Neural progenitor cell (in vitro differentiated cells): ENCODE results near the gene TCF23. TPM values are rescaled to one million over a fixed set of nuclear protein-coding genes. Genes with fewer than 3 reads are reported as not detected.

Experiments used
- DNase-seq: peaks from one replicate; pipeline ENCODE4 v3.0.0-alpha.2; 2016; ENCODE audit warnings: low spot score
- H2AFZ ChIP-seq: fragments of 200-600 bp; sonication (generic); replicated peaks from 2 replicates; pipeline ENCODE4 v1.6.1; 2016; ENCODE audit warnings: antibody characterized with exemption
- H3F3A ChIP-seq: fragments of 200-600 bp; sonication (generic); 2 replicates; pipeline ENCODE4 v1.6.1; 2016; ENCODE audit warnings: antibody characterized with exemption, low read depth
- H3K27ac ChIP-seq: fragments of 200-600 bp; sonication (generic); 2 replicates; pipeline ENCODE4 v1.5.1; 2016; ENCODE audit warnings: mild to moderate bottlenecking
- H3K27me3 ChIP-seq: fragments of 200-600 bp; sonication (generic); 2 replicates; pipeline ENCODE4 v1.6.1; 2016; ENCODE audit warnings: mild to moderate bottlenecking, moderate library complexity
- H3K36me3 ChIP-seq: fragments of 200-600 bp; sonication (generic); 2 replicates; pipeline ENCODE4 v1.5.1; 2016
- H3K4me1 ChIP-seq: fragments of 200-600 bp; sonication (generic); 2 replicates; pipeline ENCODE4 v1.6.1; 2016; ENCODE audit warnings: mixed run types
- H3K4me2 ChIP-seq: fragments of 200-600 bp; sonication (generic); 2 replicates; pipeline ENCODE4 v1.6.1; 2016
- H3K4me3 ChIP-seq: fragments of 200-600 bp; sonication (generic); 2 replicates; pipeline ENCODE4 v1.5.1; 2016
- H3K79me2 ChIP-seq: fragments of 200-600 bp; sonication (generic); 2 replicates; pipeline ENCODE4 v1.6.1; 2016; ENCODE audit warnings: low read depth
- H3K9ac ChIP-seq: fragments of 200-600 bp; sonication (generic); 2 replicates; pipeline ENCODE4 v1.6.1; 2016
- H3K9me3 ChIP-seq: fragments of 200-600 bp; sonication (generic); 2 replicates; pipeline ENCODE4 v1.5.1; 2016; ENCODE audit warnings: low read depth
- H4K20me1 ChIP-seq: fragments of 200-600 bp; sonication (generic); 2 replicates; pipeline ENCODE4 v1.6.1; 2016; ENCODE audit warnings: low read depth
- H3K27ac Mint-ChIP-seq: 3 replicates; pipeline ENCODE4 v1.8.0; 2021; ENCODE audit warnings: mixed read lengths
- H3K27me3 Mint-ChIP-seq: 2 replicates; pipeline ENCODE4 v1.8.0; 2022; ENCODE audit warnings: low read depth, mild to moderate bottlenecking, inconsistent platforms, moderate library complexity, mixed read lengths; ENCODE audit not compliant: insufficient read depth
- H3K36me3 Mint-ChIP-seq: 3 replicates; pipeline ENCODE4 v1.8.0; 2021; ENCODE audit warnings: mixed read lengths
- H3K4me1 Mint-ChIP-seq: 3 replicates; pipeline ENCODE4 v1.8.0; 2021; ENCODE audit warnings: mixed read lengths
- H3K4me3 Mint-ChIP-seq: 3 replicates; pipeline ENCODE4 v1.8.0; 2021; ENCODE audit warnings: mild to moderate bottlenecking, moderate library complexity, mixed read lengths
- H3K9me3 Mint-ChIP-seq: 3 replicates; pipeline ENCODE4 v1.8.0; 2020; ENCODE audit warnings: mixed read lengths
- CTCF ChIP-seq: fragments of 200-600 bp; sonication (generic); IDR thresholded peaks from 2 replicates; pipeline ENCODE4 v1.5.1; 2017; ENCODE audit warnings: antibody characterized with exemption, mild to moderate bottlenecking
- EZH2 ChIP-seq: fragments of 200-600 bp; sonication (generic); IDR thresholded peaks from 2 replicates; pipeline ENCODE4 v1.6.1; 2017; ENCODE audit warnings: antibody characterized with exemption, mild to moderate bottlenecking, moderate library complexity
- EZH2phosphoT487 ChIP-seq: fragments of 200-600 bp; sonication (generic); IDR thresholded peaks from 2 replicates; pipeline ENCODE4 v1.6.1; 2017; ENCODE audit warnings: antibody characterized with exemption
- total RNA-seq: library from RNA; depleted of rRNA; stranded (reverse); fragments of >200 nt; gene quantifications from 2 replicates; pipeline ENCODE4 v1.2.3, GENCODE V29; 2015; ENCODE audit warnings: low replicate concordance

The TCF23 gene
- total RNA-seq, 1 donor from 2014 or later = not detected

DNA sequence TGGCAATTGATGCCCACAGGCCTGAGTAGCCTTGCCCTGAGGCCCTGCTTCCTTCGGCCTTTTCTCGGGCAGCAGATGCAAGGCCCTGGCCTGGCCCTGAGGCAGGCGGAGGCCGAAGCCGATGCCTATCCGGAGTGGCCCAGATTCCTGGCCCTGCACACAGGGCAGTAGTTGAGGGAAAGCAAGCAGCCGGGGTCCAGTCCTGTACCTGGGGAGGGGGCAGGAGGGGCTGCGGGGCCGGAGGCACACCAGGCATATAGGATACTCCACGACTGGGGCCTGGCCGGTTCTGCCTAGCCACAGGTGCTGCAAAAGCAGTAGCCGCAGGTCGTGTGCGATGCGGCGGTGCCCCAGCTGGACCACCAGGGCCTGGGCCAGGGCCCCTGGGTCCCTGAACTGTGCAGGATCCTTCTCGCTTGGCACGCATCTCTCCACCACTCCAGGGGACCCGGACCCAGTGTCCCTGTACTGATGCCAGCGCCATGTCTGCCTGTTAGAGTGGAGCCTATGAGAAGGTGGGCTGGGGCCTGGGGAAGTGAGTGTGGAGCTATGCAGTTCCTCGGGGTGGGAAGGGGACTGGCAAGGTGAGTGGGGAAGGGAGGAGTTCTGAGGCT lies 11.4 kb upstream of the TCF23 start:
- Mint-ChIP-seq H3K27me3 (peaks cover 5% of the 10 kb centered on the region), H3K4me3 (no peak overlapping the region), H3K9me3 (no peaks in the 10 kb centered on the region), H3K27ac (no peak overlapping the region), H3K36me3 (peaks cover 3% of the 10 kb centered on the region), H3K4me1 (peaks cover 13% of the 10 kb centered on the region)
- peaks cover under 1% of the 10 kb centered on the region for H3K27me3 ChIP-seq
- H3F3A ChIP-seq = peaks cover 8% of the 10 kb centered on the region
- DNase-seq = no peak
- no peak for TF ChIP-seq CTCF
- TF ChIP-seq EZH2 = no peak
- TF ChIP-seq EZH2phosphoT487 = no peak
- H3K36me3 ChIP-seq = no peaks in the 10 kb centered on the region
- H3K79me2 ChIP-seq = peaks cover 17% of the 10 kb centered on the region
- peaks cover 6% of the 10 kb centered on the region for H3K4me1 ChIP-seq
- no peak overlapping the region for H3K4me2 ChIP-seq
- no peaks in the 10 kb centered on the region for H3K9me3 ChIP-seq
- H3K9ac ChIP-seq = no peak overlapping the region
- peaks cover 13% of the 10 kb centered on the region for H4K20me1 ChIP-seq
- no peak overlapping the region for H3K4me3 ChIP-seq
- no peak overlapping the region for H2AFZ ChIP-seq
- no peak overlapping the region for H3K27ac ChIP-seq

DNA sequence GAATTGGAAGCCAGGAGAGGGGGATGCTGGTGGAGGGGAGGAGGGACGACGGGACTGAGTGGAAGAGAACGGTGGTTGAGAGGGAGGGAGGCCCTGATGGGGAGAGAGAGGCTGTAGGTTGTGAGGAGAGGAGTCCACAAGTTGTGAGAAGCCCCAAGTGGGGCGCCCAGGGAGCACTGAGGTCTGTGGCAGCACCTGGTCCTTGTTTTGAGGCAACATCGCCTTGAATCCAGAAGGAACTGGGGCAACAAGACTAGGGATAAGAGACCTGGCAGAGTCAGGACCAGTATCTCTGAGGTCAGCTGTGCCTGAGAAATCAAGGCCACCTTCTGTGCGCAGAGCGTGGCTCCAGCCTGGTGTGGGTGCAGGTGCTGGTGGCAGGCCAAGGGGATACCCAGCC lies 10.7 kb upstream of the TCF23 start:
- Histone ChIP-seq H3K4me2 (no peak overlapping the region), H3K9ac (no peak overlapping the region), H3K4me1 (peaks cover 6% of the 10 kb centered on the region), H4K20me1 (peaks cover 6% of the 10 kb centered on the region), H3F3A (peaks cover 8% of the 10 kb centered on the region), H3K27ac (no peak overlapping the region), H3K9me3 (no peaks in the 10 kb centered on the region), H3K79me2 (peaks cover 11% of the 10 kb centered on the region), H3K27me3 (peaks cover 7% of the 10 kb centered on the region), H3K36me3 (no peaks in the 10 kb centered on the region), H3K4me3 (no peak overlapping the region), H2AFZ (no peak overlapping the region)
- peaks cover 7% of the 10 kb centered on the region for H3K4me1 Mint-ChIP-seq
- TF ChIP-seq CTCF (no peak), EZH2 (no peak), EZH2phosphoT487 (no peak)
- peak overlapping the region; percentile 65 for H3K27ac Mint-ChIP-seq
- H3K9me3 Mint-ChIP-seq = peaks cover 3% of the 10 kb centered on the region
- no peak for DNase-seq
- H3K36me3 Mint-ChIP-seq = no peaks in the 10 kb centered on the region
- no peak overlapping the region for H3K4me3 Mint-ChIP-seq
- peaks cover 5% of the 10 kb centered on the region for H3K27me3 Mint-ChIP-seq

DNA sequence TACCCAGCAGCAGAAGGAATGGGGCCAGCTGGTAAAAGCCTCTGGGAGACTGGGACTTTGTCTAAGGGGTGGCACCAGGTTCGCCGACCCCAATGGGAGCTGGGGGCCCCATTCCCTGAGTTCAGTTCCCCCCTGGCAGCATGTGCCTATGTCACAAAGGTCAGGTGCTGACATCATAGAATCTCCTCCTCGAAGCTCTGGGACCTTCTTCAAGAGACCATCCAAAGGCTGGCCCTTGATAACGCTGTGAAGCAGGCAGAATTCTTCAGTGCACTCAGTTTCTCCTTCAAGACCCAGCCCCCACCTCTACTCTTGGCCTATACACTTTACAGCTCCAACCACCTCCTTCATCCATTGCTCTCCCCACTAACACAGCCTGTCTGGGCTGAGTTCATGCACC lies 9.5 kb upstream of the TCF23 start, which contains the start of gene PRR30:
Gene PRR30, minus strand, starts transcription at position 101 of the 400 bp plus-strand sequence. CDS start 1,081 bp downstream, outside the sequence.
- H3K4me3 Mint-ChIP-seq = no peak within 1 kb of the TSS

More for the DNA sequence above, 9.5 kb upstream of the TCF23 start, which contains the start of gene PRR30:
- H3K27me3 Mint-ChIP-seq = peaks cover 5% of the 10 kb centered on the region
- no peak for DNase-seq
- no peak for TF ChIP-seq EZH2phosphoT487
- no peak for TF ChIP-seq EZH2
- no peak for TF ChIP-seq CTCF
- H3K27ac Mint-ChIP-seq = no peak within 1 kb of the TSS
- Histone ChIP-seq H2AFZ (no peak within 1 kb of the TSS), H3K27me3 (peaks cover 12% of the 10 kb centered on the region), H3K4me3 (no peak within 1 kb of the TSS), H3F3A (peaks cover 8% of the 10 kb centered on the region), H3K79me2 (no peaks in the 10 kb centered on the region), H4K20me1 (no peaks in the 10 kb centered on the region), H3K4me2 (no peak within 1 kb of the TSS), H3K4me1 (no peaks in the 10 kb centered on the region), H3K9ac (no peak within 1 kb of the TSS), H3K9me3 (no peaks in the 10 kb centered on the region), H3K36me3 (no peaks in the 10 kb centered on the region), H3K27ac (no peak within 1 kb of the TSS)
- no peaks in the 10 kb centered on the region for H3K36me3 Mint-ChIP-seq
- peaks cover 3% of the 10 kb centered on the region for H3K9me3 Mint-ChIP-seq
- H3K4me1 Mint-ChIP-seq = no peaks in the 10 kb centered on the region
